CD14-positive monocyte (primary cell): ENCODE data around the gene CTRB1. TPM values are rescaled to one million over a fixed set of nuclear protein-coding genes. Genes with fewer than 3 reads are reported as not detected.

Experiments used
- DNase-seq, 3 donors: peaks; one replicate each; pipeline ENCODE4 v3.0.0-alpha.2; 2011 to 2022
- H2AFZ ChIP-seq: 2 replicates; pipeline ENCODE4 v1.6.0; 2012; ENCODE audit warnings: mild to moderate bottlenecking, low read depth, low read length, inconsistent platforms; ENCODE audit not compliant: insufficient read depth, poor library complexity, severe bottlenecking
- H3K27ac ChIP-seq, 2 donors: 1 replicate in 1 of 2; 2 replicates in 1 of 2; pipeline ENCODE4 v1.5.1; 2012 to 2013; ENCODE audit warnings: low read length in 2 of 2, control low read depth in 1 of 2, inconsistent platforms in 1 of 2, low read depth in 1 of 2, mild to moderate bottlenecking in 1 of 2
- H3K27me3 ChIP-seq, 2 donors: one replicate each; pipeline versions ENCODE4 v1.6.0 to v1.6.1; 2011 to 2013; ENCODE audit warnings: low read length in 2 of 2; ENCODE audit not compliant: control insufficient read depth in 2 of 2, insufficient read depth in 2 of 2
- H3K36me3 ChIP-seq, 2 donors: replicated peaks in 1 of 2; 1 replicate in 1 of 2; 2 replicates in 1 of 2; pipeline versions ENCODE4 v1.5.1 to v1.6.1; 2012 to 2013; ENCODE audit warnings: low read length in 2 of 2, control low read depth in 1 of 2, inconsistent platforms in 1 of 2, mild to moderate bottlenecking in 1 of 2; ENCODE audit not compliant: insufficient read depth in 2 of 2, control insufficient read depth in 1 of 2
- H3K4me1 ChIP-seq, 2 donors: 1 replicate in 1 of 2; 2 replicates in 1 of 2; pipeline versions ENCODE4 v1.5.1 to v1.6.1; 2012 to 2013; ENCODE audit warnings: low read length in 2 of 2, control low read depth in 1 of 2, inconsistent platforms in 1 of 2, mild to moderate bottlenecking in 1 of 2, moderate library complexity in 1 of 2; ENCODE audit not compliant: insufficient read depth in 2 of 2, control insufficient read depth in 1 of 2
- H3K4me2 ChIP-seq: replicated peaks from 2 replicates; pipeline ENCODE3; 2012; ENCODE audit warnings: low read length, moderate library complexity, mild to moderate bottlenecking; ENCODE audit not compliant: poor library complexity, severe bottlenecking; ENCODE audit errors: extremely low read depth
- H3K4me3 ChIP-seq, 3 experiments: fragments of 200-600 bp in 1 of 3; sonication (generic) in 1 of 3; replicated peaks in 1 of 3; 1 replicate in 2 of 3; 2 replicates in 1 of 3; pipeline ENCODE4 v1.5.1; 2011 to 2013; ENCODE audit warnings: low read length in 3 of 3, mild to moderate bottlenecking in 3 of 3, control low read depth in 2 of 3, low read depth in 2 of 3, inconsistent platforms in 1 of 3, moderate library complexity in 1 of 3
- H3K79me2 ChIP-seq: 2 replicates; pipeline ENCODE4 v1.6.0; 2012; ENCODE audit warnings: mild to moderate bottlenecking, control low read depth, inconsistent platforms, low read length, moderate library complexity; ENCODE audit not compliant: insufficient read depth
- H3K9ac ChIP-seq: 2 replicates; pipeline ENCODE4 v1.6.0; 2017; ENCODE audit warnings: low read length, mild to moderate bottlenecking; ENCODE audit not compliant: insufficient read depth, poor library complexity, severe bottlenecking
- H3K9me3 ChIP-seq, 2 donors: replicated peaks in 1 of 2; 1 replicate in 1 of 2; 2 replicates in 1 of 2; pipeline versions ENCODE4 v1.5.1 to v1.6.1; 2012 to 2013; ENCODE audit warnings: low read length in 2 of 2, control low read depth in 1 of 2; ENCODE audit not compliant: control insufficient read depth in 1 of 2, insufficient read depth in 1 of 2
- H4K20me1 ChIP-seq: 2 replicates; pipeline ENCODE4 v1.6.0; 2012; ENCODE audit warnings: mild to moderate bottlenecking, low read length, control low read depth, moderate library complexity; ENCODE audit not compliant: insufficient read depth
- H3K27ac Mint-ChIP-seq, 7 donors: one replicate each; pipeline ENCODE4 v1.8.0; 2020; ENCODE audit warnings: mild to moderate bottlenecking in 7 of 7, mixed read lengths in 7 of 7, moderate library complexity in 6 of 7, inconsistent platforms in 2 of 7
- H3K27me3 Mint-ChIP-seq, 3 donors: one replicate each; pipeline ENCODE4 v1.8.0; 2021 to 2022; ENCODE audit warnings: low read depth in 3 of 3, mild to moderate bottlenecking in 3 of 3, mixed read lengths in 3 of 3, moderate library complexity in 3 of 3, inconsistent platforms in 1 of 3
- H3K36me3 Mint-ChIP-seq, 2 donors: one replicate each; pipeline ENCODE4 v1.8.0; 2020; ENCODE audit warnings: mixed read lengths in 2 of 2, inconsistent platforms in 1 of 2, mild to moderate bottlenecking in 1 of 2
- H3K4me1 Mint-ChIP-seq: one replicate; pipeline ENCODE4 v1.8.0; 2020; ENCODE audit warnings: mild to moderate bottlenecking, mixed read lengths
- H3K4me3 Mint-ChIP-seq, 2 donors: one replicate each; pipeline ENCODE4 v1.8.0; 2020; ENCODE audit warnings: mild to moderate bottlenecking in 2 of 2, mixed read lengths in 2 of 2, moderate library complexity in 1 of 2
- H3K9me3 Mint-ChIP-seq, 7 donors: one replicate each; pipeline ENCODE4 v1.8.0; 2020 to 2022; ENCODE audit warnings: mixed read lengths in 7 of 7, mild to moderate bottlenecking in 6 of 7, moderate library complexity in 6 of 7, inconsistent platforms in 2 of 7
- CTCF ChIP-seq: fragments of 200-600 bp; IDR thresholded peaks from one replicate; pipeline ENCODE4 v1.8.0; 2022; ENCODE audit warnings: antibody characterized with exemption, mild to moderate bottlenecking
- WGBS: methylation state at CpG from one replicate; pipeline ENCODE4 v1.1.5; 2013; ENCODE audit warnings: missing lambda C conversion rate; ENCODE audit not compliant: insufficient coverage; 5-methylcytosine and 5-hydroxymethylcytosine counted together
- intact Hi-C, 2 donors: fragments of 100-400 bp; cut with micrococcal nuclease; formaldehyde crosslinking; loops; one replicate each; pipeline versions ENCODE4 v1.15.0 to v1.15.1; 2023
- polyA plus RNA-seq, 3 donors: library from polyadenylated mRNA; depleted of rRNA in 1 of 3; unstranded in 2 of 3; stranded (reverse) in 1 of 3; fragments of 300-500 nt in 2 of 3; fragments of >200 nt in 1 of 3; fragmentation: Illumina TruSeq in 2 of 3; gene quantifications; 1 replicate in 2 of 3; 2 replicates in 1 of 3; pipeline ENCODE4 v1.2.3, GENCODE V29; 2012 to 2021

Gene CTRB1
- polyA plus RNA-seq, 3 donors, result not detected

GRCh38 chr16:75231570-75231969, 12.8 kb downstream of the CTRB1 start:
- H3K9me3 Mint-ChIP-seq, result peaks cover 0 to 10% (median 2%) of the 10 kb centered on the region in 7 donors
- no peaks in the 10 kb centered on the region for H3K36me3 Mint-ChIP-seq
- no CpG with 5 or more reads among the region's 11 CpGs for WGBS
- no peaks in the 10 kb centered on the region for H3K9me3 ChIP-seq
- H2AFZ ChIP-seq, result no peak overlapping the region
- H3K27me3 ChIP-seq, result peaks cover 4 to 66% of the 10 kb centered on the region in 2 donors
- no peaks in the 10 kb centered on the region for H3K4me1 ChIP-seq
- no peak for DNase-seq
- intact Hi-C loops, result loop anchor here in 1 of 2 donors (5.0 to 10.0 kb wide), 2 partner anchors 156 to 533 kb away; no protein-coding TSS in a partner anchor
- no peak overlapping the region for H3K27ac Mint-ChIP-seq
- no peak for TF ChIP-seq CTCF
- no peak overlapping the region for H3K27ac ChIP-seq
- H3K4me3 ChIP-seq, result no peak overlapping the region
- H4K20me1 ChIP-seq, result no peaks in the 10 kb centered on the region
- H3K4me3 Mint-ChIP-seq, result peak overlapping the region in 1 of 2 donors; percentile 57
- no peaks in the 10 kb centered on the region for H3K4me1 Mint-ChIP-seq
- no peaks in the 10 kb centered on the region for H3K79me2 ChIP-seq
- H3K4me2 ChIP-seq, result no peak overlapping the region
- H3K36me3 ChIP-seq, result no peaks in the 10 kb centered on the region
- peaks cover 60 to 98% (median 71%) of the 10 kb centered on the region in 3 donors for H3K27me3 Mint-ChIP-seq
- no peak overlapping the region for H3K9ac ChIP-seq

GRCh38 chr16:75233611-75233938, 14.8 kb downstream of the CTRB1 start:
- no peaks in the 10 kb centered on the region for H3K79me2 ChIP-seq
- no peaks in the 10 kb centered on the region for H3K4me1 ChIP-seq
- H4K20me1 ChIP-seq, result no peaks in the 10 kb centered on the region

More at GRCh38 chr16:75233611-75233938, 14.8 kb downstream of the CTRB1 start:
- WGBS, result 75% methylated on average over 7 of the region's 7 CpGs
- peak overlapping the region in 1 of 2 donors; percentile 54 for H3K4me3 Mint-ChIP-seq
- H3K9me3 Mint-ChIP-seq, result peaks cover 0 to 14% (median 2%) of the 10 kb centered on the region in 7 donors
- H2AFZ ChIP-seq, result no peak overlapping the region
- H3K4me3 ChIP-seq, result no peak overlapping the region
- no peak overlapping the region for H3K9ac ChIP-seq
- no peaks in the 10 kb centered on the region for H3K9me3 ChIP-seq
- H3K36me3 ChIP-seq, result no peaks in the 10 kb centered on the region
- intact Hi-C loops, result loop anchor here in 1 of 2 donors (5.0 to 10.0 kb wide), 2 partner anchors 154 to 531 kb away; no protein-coding TSS in a partner anchor
- H3K4me1 Mint-ChIP-seq, result no peaks in the 10 kb centered on the region
- H3K27me3 ChIP-seq, result peaks cover 4 to 72% of the 10 kb centered on the region in 2 donors
- no peak for TF ChIP-seq CTCF
- H3K4me2 ChIP-seq, result no peak overlapping the region
- no peak overlapping the region for H3K27ac Mint-ChIP-seq
- peaks cover 57 to 98% (median 70%) of the 10 kb centered on the region in 3 donors for H3K27me3 Mint-ChIP-seq
- DNase-seq, result no peak
- no peak overlapping the region for H3K27ac ChIP-seq
- no peaks in the 10 kb centered on the region for H3K36me3 Mint-ChIP-seq
